Stimulated activated CD8-positive, alpha-beta memory T cell treated with anti-CD3 and anti-CD28 coated beads, Interleukin-4, amount 100 ng/mL, for 24 hours (primary cell): ENCODE results near the gene ACOT12.
"Not testable (repeated sequence)": the region's sequence is repeated elsewhere in the genome, so short reads cannot be mapped to it uniquely, and the experiment has no call there.

Experiments
- DNase-seq: peaks from one replicate; pipeline ENCODE4 v3.0.0-alpha.2; 2020; ENCODE audit warnings: low read depth

Gene ACOT12

GRCh38 chr5:81398741-81399140 is 4.8 kb upstream of the ACOT12 start:
- no peak for DNase-seq

DNA sequence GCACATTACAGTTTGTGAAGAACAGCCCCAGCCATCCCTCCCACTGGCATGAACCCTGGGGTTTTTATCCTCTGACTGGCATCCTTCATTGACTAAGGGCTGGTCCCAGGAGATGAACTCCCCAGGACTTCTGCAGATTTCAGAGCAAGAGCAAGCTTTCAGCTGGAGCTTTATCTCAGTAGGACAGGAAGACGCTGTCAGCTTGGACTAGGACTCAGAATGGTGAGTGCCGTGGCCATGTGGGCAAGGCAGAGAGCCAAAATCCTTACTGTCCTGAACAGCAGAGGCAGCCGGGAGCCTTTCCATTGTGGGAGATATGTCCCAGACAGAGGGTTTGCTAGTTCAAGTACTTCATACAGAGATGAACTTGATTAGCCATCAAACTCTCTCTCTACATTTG is 3.2 kb upstream of the ACOT12 start:
- DNase-seq: no peak

- DNase-seq: no peak
Measured at GRCh38 chr5:81395262-81395661, 1.3 kb upstream of the ACOT12 start.

- DNase-seq: no peak
Measured at GRCh38 chr5:81393430-81393782, 528 bp downstream of the ACOT12 start.

DNA sequence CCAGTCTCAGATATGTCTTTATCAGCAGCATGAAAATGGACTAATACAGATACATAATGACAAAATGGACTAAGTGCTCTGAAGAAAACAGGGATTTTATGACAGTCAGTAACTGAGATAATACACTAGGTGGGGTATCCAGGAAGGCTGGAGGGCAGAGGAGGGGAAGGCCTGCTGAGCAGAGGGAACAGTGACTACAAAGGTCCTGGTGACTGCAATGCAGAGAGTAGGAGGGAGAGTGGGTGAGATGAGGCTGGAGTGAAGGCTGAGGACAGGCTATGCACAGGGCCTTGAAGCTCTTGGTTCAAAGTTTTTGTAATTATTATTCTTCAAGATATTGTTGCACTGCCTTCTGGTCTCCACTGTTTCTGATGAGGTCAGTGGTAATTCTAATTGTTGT is 4.9 kb downstream of the ACOT12 start:
- no peak for DNase-seq

DNA sequence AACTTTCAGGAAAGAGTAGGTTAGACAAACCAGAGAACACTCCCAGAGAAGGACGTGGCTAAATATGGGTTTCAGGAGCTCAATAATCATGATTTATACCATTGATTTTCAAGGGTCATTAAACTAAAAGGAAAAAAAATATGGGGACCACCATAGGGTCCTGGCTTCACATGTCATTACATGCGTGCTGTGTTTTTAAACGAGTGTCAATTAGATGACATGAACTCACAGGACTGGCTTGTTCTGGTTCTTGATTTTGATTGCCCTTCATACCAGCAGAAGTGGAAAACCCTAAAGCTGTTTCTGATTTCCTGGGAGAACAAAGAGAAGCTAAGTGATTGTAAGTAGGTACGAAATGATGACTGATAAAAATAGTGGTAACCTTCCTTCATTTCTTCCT is 5.8 kb downstream of the ACOT12 start:
- no peak for DNase-seq

DNA sequence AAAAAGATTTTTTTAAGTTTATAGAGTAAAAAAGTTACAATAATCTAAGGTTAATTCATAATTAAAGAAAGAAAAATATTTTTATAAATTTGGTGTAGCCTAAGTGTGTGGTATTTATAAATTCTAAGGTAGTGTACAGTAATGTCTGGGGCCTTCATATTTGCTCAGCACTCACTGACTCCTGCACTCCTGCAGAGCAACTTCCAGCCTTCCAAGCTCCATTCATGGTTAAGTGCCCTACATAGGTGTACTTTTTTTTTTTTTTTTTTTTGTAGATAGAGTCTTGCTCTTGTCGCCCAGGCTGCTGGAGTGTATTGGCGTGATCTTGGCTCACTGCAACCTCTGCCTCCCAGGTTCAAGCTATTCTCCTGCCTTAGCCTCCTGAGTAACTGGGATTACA is 10.1 kb downstream of the ACOT12 start:
- no peak for DNase-seq

DNA sequence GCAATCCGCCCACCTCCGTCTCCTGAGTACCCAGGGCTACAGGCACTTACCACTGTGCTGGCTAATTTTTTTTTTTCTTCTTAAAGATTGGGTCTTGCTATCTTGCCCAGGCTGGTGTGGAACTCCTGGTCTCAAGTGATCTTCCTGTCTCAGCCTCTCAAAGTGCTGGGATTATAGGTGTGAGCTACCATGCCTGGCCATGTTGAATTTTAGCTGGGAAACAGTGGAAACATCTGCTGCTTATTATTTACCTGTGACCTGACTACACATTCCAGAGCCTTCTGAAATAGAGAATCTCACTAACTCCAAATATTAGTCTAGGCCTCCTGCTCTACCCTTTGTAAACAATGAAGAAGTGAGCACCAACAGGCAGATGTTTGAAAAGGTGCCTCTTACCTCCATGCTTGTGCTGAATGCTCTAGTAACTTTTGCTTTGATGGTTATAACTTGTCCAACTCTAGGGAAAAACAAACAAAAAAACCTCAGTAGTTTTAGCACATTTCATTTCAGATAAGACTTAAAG is 22.5 kb downstream of the ACOT12 start:
- no peak for DNase-seq

DNA sequence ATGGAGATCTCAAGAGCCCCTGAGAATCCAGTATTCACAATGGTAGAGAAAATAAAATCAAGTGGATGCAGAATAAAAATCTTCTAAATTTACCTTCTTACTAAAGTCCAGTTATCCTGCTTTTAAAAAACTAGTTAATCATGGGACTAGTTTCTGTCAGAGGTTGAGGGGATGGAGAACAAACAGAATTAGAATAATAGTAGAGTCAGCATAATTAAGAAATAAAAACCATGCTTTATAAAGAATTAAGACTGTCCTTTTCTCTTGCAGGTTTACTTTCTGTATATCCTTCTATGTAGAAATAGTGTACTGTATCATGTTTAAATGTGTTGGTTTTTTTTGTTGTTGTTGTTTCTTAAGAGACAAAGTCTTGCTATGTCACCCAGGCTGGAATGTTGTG is 23.0 kb downstream of the ACOT12 start:
- DNase-seq: no peak

- DNase-seq: no peak
Measured at GRCh38 chr5:81365541-81365940, 28.4 kb downstream of the ACOT12 start.

DNA sequence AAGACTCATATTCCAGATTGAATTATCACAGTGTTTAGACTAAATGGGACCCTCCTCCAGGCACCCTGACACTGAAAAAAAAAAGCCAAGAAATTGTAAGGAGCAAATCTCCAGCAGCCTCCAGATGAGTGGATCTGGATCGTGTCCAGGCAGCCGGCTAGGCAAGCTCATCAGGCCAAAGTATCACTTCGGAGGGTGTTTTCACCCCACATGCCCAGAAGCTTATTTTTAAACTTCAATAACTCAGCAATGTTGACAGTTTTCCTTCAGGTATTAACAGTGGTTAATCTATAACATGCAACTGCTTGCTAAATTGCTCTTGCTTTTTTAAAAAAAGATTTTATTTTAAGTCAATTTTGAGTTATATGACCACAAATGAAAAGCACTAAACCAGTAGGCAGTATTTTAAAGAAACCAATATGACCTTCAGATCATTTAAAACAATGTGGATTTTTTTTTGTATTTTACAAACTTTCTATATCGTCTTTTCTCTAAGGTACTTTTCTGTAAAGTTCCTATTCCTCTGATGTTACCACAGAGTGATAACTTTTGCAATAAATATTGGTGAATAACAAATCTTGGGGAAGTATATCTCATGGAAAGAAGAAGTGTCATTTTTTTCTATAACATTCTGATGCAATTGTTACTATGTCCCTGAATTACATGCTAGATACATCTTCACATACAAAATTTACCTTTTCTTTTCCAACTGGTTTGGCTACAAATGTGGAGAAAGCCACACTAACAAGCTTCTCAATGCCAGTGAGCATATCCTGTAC is 30.7 kb downstream of the ACOT12 start:
- DNase-seq: no peak

DNA sequence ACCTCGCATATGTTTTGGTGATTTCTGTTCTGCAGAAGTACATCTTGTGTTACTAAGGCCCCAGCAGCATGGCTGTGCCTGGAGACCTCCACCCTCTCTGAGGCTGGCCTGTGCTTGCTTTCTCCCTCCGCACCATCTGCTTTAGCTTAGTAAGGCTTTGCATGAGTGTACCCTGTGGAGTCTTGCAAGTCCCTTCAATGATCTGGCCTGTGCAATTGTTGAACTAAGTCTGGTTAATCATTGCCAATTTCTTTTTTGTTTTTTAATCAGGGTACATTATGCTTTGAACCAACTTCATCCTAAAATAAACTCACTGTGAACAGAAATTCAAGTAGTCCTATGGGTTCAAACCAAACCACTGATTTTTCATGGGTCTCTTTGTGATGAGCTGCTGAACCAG is 32.3 kb downstream of the ACOT12 start:
- DNase-seq: no peak

DNA sequence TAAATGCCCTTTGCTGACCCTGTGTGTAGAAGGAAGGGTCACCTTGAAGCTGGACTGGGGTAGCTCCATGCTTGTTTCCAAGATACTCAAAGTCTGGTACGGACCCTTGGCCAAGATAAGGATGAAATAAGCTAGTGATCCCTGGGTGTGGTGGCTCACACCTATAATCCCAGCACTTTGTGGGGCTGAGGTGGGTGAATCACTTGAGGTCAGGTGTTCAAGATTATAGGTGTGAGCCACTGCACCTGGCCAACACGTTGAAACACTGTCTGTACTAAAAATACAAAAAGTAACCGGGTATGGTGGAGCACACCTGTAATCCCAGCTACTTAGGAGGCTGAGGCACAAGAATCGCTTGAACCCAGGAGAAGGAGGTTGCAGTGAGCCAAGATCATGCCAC is 33.3 kb downstream of the ACOT12 start:
- no peak for DNase-seq

- DNase-seq: no peak
Measured at GRCh38 chr5:81359881-81360280, 34.1 kb downstream of the ACOT12 start.

DNA sequence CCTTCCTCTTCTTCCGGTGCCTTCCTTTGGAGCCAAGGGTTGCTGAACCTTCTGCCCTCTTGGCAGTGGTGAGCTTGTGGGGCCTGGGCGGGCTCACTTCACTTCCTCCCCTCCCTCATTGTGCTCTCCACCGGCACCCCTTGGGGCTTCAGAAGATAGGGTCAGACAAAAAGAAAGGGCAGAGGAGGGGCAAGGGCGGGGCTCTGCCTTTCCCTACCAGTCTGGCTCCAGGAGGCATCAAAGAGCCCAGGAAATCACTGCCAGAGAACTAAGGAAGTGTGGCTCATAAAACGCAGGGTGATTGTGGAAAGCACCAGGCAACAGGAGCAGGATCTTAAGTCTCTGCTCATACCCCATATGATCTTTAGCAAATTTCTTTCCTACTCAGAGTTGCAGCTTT is 34.8 kb downstream of the ACOT12 start:
- DNase-seq: no peak

DNA sequence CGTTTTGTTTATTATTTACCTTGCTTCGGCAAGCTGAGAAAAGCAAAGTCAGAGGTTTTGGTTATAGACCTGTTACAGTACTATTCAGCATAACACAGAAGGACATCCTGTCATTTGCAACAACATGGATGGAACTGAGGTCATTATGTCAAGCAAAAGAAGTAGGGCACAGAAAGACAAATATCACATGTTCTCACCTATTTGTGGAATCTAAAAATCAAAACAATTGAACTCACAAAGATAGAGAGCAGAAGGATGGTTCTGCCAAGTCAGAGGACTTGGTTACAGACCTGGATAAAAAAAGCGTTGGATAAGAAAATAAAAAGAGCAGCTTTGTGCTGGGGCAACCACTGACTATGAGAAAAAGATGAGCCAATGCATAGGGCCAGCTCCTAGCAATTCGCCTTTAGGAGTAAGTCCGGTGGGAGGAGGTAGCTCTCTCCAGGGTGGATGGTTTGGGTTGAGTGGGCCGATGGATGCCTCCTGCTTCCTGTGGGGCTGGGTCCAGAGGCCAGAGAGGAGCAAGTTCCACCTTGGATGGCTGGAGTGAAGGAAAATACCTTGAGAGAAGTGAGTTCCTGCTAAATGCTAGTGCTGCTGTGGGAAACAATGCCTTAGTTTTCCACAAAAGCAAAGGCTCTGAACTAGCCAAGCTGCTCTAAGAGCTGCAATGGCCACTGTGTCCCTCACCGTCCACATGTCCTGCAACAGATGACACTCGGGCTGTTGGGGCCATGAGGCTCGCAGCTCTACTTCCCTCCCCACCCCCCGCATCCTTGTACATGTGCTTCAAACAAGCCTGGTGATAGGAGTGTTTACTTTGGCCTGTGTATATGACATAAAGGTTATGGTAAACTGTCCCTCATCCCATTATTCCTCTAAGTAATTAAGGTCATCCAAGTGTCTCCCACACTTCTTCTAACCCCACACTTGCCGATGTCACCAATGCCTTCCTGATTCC is 38.4 kb downstream of the ACOT12 start:
- no peak for DNase-seq

DNA sequence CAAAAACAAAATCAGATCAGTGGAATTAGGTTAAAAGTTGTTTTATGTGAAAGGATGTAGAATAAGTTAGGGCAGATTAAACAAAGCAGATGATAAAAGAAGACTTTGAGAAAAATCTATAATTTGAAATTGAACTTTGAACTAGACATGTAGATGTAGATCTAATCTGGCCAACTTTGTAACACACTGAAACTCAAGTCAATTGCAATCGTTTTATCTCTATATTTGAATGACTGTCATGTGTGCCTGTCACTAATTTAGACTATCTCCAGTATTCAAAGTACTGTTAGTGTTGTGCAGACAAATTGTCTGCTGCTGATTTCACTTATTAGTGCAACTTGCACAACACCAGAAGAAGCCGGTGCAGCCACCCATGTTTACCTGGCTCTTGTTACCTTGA is 39.8 kb downstream of the ACOT12 start:
- no peak for DNase-seq

GRCh38 chr5:81353189-81353588 is 40.7 kb downstream of the ACOT12 start:
- no peak for DNase-seq

DNA sequence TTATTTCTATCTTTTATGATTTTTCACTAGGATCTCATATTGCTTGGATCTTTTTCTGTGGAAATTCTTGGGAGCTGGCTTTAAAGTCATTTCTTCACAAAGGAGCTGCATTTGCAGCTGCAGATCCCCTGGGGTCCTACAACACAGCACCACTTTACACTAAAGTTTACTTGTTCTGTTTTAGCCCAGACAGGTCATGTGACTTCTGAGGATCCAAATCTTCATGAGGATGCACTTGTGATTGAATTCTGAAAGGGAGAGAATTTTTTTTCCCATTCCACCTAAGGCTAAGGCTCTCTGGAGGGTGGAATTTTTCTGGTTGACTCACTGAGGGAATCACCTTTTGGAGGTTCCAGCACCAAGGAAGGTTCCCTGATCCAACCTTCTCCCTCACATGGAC is 43.4 kb downstream of the ACOT12 start:
- no peak for DNase-seq

DNA sequence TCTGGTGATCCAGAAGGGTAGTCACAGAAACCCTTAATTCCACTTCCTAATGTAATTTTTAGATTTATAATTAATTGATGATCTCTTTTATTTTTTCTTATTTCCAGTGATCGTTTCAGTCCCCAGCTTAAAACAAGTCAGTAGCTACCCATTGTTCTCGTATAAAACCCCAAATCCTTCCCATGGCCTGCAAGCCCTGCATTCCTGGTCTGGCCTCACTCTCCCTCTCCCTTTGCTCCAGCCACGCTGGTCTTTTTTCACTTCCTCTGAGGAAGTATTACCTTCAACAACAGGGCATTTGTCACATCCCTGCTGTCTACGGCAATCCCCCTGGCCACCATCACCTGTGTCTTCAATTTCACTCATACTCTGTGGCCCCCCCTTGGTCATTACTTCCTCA is 44.8 kb downstream of the ACOT12 start:
- DNase-seq: no peak

- DNase-seq: no peak
Measured at GRCh38 chr5:81345411-81346003, 48.4 kb downstream of the ACOT12 start.

DNA sequence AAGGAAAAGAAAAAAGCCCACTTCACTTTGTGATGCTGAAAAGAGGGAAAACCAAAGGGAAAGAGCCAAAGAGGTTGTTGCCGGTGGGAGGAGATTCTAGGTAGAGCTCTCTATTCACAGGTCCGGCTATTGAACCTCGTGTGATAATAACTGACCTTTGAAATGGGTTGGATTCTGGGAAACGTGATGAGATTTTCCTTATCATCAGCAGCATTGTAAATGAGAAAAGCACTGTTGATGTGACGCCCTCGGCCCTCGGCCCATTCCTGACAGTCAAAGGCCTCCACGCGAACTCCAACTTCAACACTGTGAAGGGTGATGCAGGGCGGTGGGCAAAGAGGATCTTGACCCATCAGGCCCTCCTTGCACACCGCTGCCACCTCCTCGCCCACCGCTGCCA is 49.2 kb downstream of the ACOT12 start:
- DNase-seq: no peak

- DNase-seq: not testable (repeated sequence)
Measured at GRCh38 chr5:81338213-81338612, 55.7 kb downstream of the ACOT12 start.
